ENCODE results near the gene MBD5. TPM values are rescaled to one million over a fixed set of nuclear protein-coding genes. Genes with fewer than 3 reads are reported as not detected.

Gene MBD5
- total RNA-seq, 1 experiment from 2014 or later: 8.5 TPM

- Histone ChIP-seq H3K27ac (ENCODE audit: low read length) (no peak overlapping the region), H3K4me2 (ENCODE audit: low read length) (no peak overlapping the region), H3K79me2 (ENCODE audit: low read length) (no peaks in the 10 kb centered on the region), H3K27me3 (ENCODE audit: low read length) (no peaks in the 10 kb centered on the region), H3F3A (ENCODE audit: low read length, unreplicated experiment) (no peaks in the 10 kb centered on the region), H3K9ac (ENCODE audit: low read length) (no peak overlapping the region), H3K4me1 (ENCODE audit: insufficient read depth, low read length) (no peaks in the 10 kb centered on the region), H4K20me1 (ENCODE audit: low read length) (no peaks in the 10 kb centered on the region), H3K4me3 (ENCODE audit: low read length) (no peak overlapping the region), H2AFZ (ENCODE audit: low read length) (no peak overlapping the region), H3K9me2 (replicated peaks; ENCODE audit: low read length) (no peaks in the 10 kb centered on the region), H3K36me3 (ENCODE audit: low read depth, low read length) (no peaks in the 10 kb centered on the region), H3K9me3 (ENCODE audit: low read length) (no peaks in the 10 kb centered on the region)
- DNase-seq: peak; percentile 49
- ChIA-PET CTCF (no interaction called here), POLR2A (ENCODE audit: unreplicated experiment) (no interaction called here)
- ATAC-seq: peak; percentile 84
- intact Hi-C loops (cut with micrococcal nuclease): no loop called here
- TF ChIP-seq CTCF (conservative IDR thresholded peaks at IDR 0.05; ENCODE audit: low read depth, low read length) (no peak), EZH2 (IDR thresholded peaks at IDR 0.05; ENCODE audit: low read length, unreplicated experiment) (no peak), EZH2phosphoT487 (IDR thresholded peaks at IDR 0.05; ENCODE audit: borderline replicate concordance, low read length) (no peak)
- BruUV-seq (replicated peaks): no TSS peak
Observed at GRCh38 chr2:148527488-148528340, 506.8 kb downstream of the MBD5 start.

- Histone ChIP-seq H3K9ac (ENCODE audit: low read length) (no peak overlapping the region), H3K36me3 (ENCODE audit: low read depth, low read length) (no peaks in the 10 kb centered on the region), H3K9me2 (replicated peaks; ENCODE audit: low read length) (no peaks in the 10 kb centered on the region), H2AFZ (ENCODE audit: low read length) (no peak overlapping the region), H3K4me3 (ENCODE audit: low read length) (no peak overlapping the region), H3F3A (ENCODE audit: low read length, unreplicated experiment) (no peaks in the 10 kb centered on the region), H3K27me3 (ENCODE audit: low read length) (no peaks in the 10 kb centered on the region), H3K79me2 (ENCODE audit: low read length) (no peaks in the 10 kb centered on the region), H3K4me2 (ENCODE audit: low read length) (no peak overlapping the region), H3K27ac (ENCODE audit: low read length) (no peak overlapping the region), H3K9me3 (ENCODE audit: low read length) (no peaks in the 10 kb centered on the region), H4K20me1 (ENCODE audit: low read length) (no peaks in the 10 kb centered on the region), H3K4me1 (ENCODE audit: insufficient read depth, low read length) (no peaks in the 10 kb centered on the region)
- intact Hi-C loops (cut with micrococcal nuclease): no loop called here
- no TSS peak for BruUV-seq (replicated peaks)
- ChIA-PET POLR2A (ENCODE audit: unreplicated experiment) (no interaction called here), CTCF (no interaction called here)
- ATAC-seq: no peak
- no peak for DNase-seq
- no peak for TF ChIP-seq EZH2 (IDR thresholded peaks at IDR 0.05; ENCODE audit: low read length, unreplicated experiment)
- no peak for TF ChIP-seq CTCF (conservative IDR thresholded peaks at IDR 0.05; ENCODE audit: low read depth, low read length)
- no peak for TF ChIP-seq EZH2phosphoT487 (IDR thresholded peaks at IDR 0.05; ENCODE audit: borderline replicate concordance, low read length)
Observed at GRCh38 chr2:148528356-148529064, 507.6 kb downstream of the MBD5 start.

GRCh38 chr2:148529745-148530144 lies 508.9 kb downstream of the MBD5 start:
- BruUV-seq (replicated peaks): no TSS peak
- ChIA-PET POLR2A (ENCODE audit: unreplicated experiment) (no interaction called here), CTCF (no interaction called here)
- H3F3A ChIP-seq (ENCODE audit: low read length, unreplicated experiment): no peaks in the 10 kb centered on the region
- H3K27ac ChIP-seq (ENCODE audit: low read length): no peak overlapping the region
- DNase-seq (no peak), ATAC-seq (no peak)
- H4K20me1 ChIP-seq (ENCODE audit: low read length): no peaks in the 10 kb centered on the region
- no peaks in the 10 kb centered on the region for H3K27me3 ChIP-seq (ENCODE audit: low read length)
- no peaks in the 10 kb centered on the region for H3K36me3 ChIP-seq (ENCODE audit: low read depth, low read length)
- H3K4me3 ChIP-seq (ENCODE audit: low read length): no peak overlapping the region
- H3K9me3 ChIP-seq (ENCODE audit: low read length): no peaks in the 10 kb centered on the region
- intact Hi-C loops (cut with micrococcal nuclease): no loop called here
- TF ChIP-seq EZH2 (IDR thresholded peaks at IDR 0.05; ENCODE audit: low read length, unreplicated experiment): no peak
- no peak for TF ChIP-seq CTCF (conservative IDR thresholded peaks at IDR 0.05; ENCODE audit: low read depth, low read length)
- no peak for TF ChIP-seq EZH2phosphoT487 (IDR thresholded peaks at IDR 0.05; ENCODE audit: borderline replicate concordance, low read length)
- H2AFZ ChIP-seq (ENCODE audit: low read length): no peak overlapping the region
- no peaks in the 10 kb centered on the region for H3K4me1 ChIP-seq (ENCODE audit: insufficient read depth, low read length)
- no peak overlapping the region for H3K4me2 ChIP-seq (ENCODE audit: low read length)
- H3K79me2 ChIP-seq (ENCODE audit: low read length): no peaks in the 10 kb centered on the region
- no peaks in the 10 kb centered on the region for H3K9me2 ChIP-seq (replicated peaks; ENCODE audit: low read length)
- H3K9ac ChIP-seq (ENCODE audit: low read length): no peak overlapping the region
